Retinal pigment epithelial cell (primary cell): ENCODE measurements around the gene CDC6.
"Not testable (repeated sequence)": the region's sequence is repeated elsewhere in the genome, so short reads cannot be mapped to it uniquely, and the experiment has no call there.

Source experiments
- DNase-seq: peaks from one replicate; pipeline ENCODE4 v3.0.0-alpha.2; 2010; ENCODE audit warnings: low read depth
- H3K4me3 ChIP-seq: 2 replicates; pipeline ENCODE4 v1.5.1; 2011; ENCODE audit warnings: mild to moderate bottlenecking, low read length, control low read depth, moderate library complexity
- TF ChIP-seq, protein P1 (sequence below): conservative IDR thresholded peaks from 2 replicates; pipeline ENCODE4 v1.5.1; 2011; ENCODE audit warnings: low read depth, low read length, control low read depth, inconsistent platforms

CDC6 gene

DNA sequence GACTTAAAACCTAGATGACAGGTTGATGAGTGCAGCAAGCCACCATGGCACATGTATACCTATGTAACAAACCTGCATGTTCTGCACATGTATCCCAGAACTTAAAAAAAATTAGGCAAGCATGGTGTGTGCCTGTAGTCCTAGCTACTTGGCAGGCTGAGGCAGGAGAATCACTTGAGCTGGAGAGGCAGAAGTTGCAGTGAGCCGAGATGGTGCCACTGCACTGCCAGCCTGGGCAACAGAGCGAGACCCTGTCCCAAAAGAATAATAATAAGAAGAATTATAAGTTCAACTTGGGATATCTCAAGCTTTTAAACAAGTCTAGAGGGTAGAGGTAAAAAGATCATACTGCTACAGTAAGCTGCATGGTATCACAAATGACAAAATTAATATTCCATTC is 9.8 kb downstream of the CDC6 start:
- no peak for DNase-seq
- TF ChIP-seq, protein P1, sequence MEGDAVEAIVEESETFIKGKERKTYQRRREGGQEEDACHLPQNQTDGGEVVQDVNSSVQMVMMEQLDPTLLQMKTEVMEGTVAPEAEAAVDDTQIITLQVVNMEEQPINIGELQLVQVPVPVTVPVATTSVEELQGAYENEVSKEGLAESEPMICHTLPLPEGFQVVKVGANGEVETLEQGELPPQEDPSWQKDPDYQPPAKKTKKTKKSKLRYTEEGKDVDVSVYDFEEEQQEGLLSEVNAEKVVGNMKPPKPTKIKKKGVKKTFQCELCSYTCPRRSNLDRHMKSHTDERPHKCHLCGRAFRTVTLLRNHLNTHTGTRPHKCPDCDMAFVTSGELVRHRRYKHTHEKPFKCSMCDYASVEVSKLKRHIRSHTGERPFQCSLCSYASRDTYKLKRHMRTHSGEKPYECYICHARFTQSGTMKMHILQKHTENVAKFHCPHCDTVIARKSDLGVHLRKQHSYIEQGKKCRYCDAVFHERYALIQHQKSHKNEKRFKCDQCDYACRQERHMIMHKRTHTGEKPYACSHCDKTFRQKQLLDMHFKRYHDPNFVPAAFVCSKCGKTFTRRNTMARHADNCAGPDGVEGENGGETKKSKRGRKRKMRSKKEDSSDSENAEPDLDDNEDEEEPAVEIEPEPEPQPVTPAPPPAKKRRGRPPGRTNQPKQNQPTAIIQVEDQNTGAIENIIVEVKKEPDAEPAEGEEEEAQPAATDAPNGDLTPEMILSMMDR: no peak
- no peak overlapping the region for H3K4me3 ChIP-seq

DNA sequence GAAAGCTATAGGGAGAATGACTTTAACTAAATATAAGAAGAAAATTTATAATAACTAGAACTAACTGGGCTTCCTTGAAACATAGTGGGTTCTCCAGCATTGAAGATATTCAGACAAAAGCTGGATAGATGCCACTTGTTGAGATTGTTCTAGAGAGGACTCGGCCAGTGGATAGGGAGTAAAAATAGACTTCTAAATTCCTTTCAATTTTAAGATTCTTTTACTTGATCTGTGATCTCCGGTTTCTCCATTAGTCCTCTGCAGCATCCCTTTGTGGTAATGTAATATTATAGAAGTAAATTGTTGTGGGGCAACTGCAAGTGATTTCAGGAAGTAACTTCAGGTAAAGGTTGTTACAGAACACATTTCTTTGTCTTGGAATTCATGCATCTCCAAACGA is 11.0 kb downstream of the CDC6 start:
- TF ChIP-seq, protein P1: no peak
- no peak overlapping the region for H3K4me3 ChIP-seq
- no peak for DNase-seq

DNA sequence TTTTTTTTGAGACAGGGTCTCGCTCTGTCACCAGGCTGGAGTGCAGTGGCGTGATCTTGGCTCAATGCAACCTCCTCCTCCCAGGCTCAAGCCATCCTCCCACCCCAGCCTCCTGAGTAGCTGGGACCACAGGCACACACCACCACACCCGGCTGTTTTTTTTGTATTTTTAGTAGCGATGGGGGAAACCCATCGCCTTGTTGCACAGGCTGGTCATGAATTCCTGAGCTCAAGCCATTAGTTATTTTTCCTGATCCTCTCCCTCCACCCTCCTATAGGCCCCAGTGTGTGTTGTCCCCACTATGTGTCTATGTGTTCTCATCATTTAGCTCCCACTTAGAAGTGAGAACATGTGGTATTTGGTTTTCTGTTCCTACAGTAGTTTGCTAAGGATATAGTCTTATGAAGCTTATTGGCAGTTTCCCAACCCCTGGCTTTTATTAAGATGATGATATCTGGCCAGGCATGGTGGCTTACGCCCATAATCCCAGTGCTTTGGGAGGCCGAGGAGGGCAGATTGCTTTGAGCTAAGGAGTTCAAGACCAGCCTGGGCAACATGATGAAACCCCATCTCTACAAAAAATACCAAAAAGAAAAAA is 11.6 kb downstream of the CDC6 start:
- DNase-seq, H3K4me3 ChIP-seq: not testable (repeated sequence)

DNA sequence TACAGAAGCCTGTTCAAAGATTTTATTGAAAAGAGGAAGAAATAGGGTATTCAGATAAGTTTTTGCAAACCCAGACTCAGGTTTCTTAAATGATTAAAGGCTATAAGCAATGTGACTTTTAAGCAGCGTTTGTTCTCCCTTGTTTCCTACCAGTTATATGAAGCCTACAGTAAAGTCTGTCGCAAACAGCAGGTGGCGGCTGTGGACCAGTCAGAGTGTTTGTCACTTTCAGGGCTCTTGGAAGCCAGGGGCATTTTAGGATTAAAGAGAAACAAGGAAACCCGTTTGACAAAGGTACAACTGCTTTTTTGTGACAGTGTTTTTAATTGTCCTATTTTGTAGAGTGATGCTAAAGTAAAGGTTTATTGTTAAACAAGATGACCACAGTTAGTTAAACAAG is 13.6 kb downstream of the CDC6 start:
- no peak for DNase-seq
- TF ChIP-seq, protein P1: peak; percentile 36
- no peak overlapping the region for H3K4me3 ChIP-seq

DNA sequence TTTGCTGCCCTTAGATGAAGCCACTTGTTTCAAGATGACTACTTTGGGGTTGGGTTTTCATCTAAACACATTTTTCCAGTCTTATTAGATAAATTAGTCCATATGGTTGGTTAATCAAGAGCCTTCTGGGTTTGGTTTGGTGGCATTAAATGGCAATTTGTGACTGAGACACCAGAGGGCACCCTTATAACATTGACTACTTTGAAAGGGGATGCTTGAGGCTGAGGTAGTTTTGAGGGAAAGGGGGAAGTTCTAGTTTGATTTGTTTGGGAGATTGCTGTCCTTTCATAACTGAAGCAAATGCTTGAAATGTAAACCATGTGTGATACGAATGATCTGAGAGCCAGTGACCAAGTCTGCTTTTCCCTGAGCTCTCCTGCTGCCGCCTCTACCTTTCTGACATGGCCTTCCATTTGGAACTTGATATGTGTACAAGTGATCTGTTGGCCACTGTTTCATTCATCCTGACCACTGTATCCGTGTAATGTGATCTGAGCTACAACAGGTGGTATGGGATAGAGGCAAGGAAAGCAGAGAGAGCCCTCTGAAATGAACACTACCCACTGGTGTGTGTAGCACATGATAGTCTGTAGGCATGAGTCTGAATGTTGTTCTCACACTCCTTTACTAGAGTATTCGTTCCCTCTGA is 15.5 kb downstream of the CDC6 start:
- DNase-seq: no peak
- TF ChIP-seq, protein P1: peak; percentile 73
- H3K4me3 ChIP-seq: no peak overlapping the region

DNA sequence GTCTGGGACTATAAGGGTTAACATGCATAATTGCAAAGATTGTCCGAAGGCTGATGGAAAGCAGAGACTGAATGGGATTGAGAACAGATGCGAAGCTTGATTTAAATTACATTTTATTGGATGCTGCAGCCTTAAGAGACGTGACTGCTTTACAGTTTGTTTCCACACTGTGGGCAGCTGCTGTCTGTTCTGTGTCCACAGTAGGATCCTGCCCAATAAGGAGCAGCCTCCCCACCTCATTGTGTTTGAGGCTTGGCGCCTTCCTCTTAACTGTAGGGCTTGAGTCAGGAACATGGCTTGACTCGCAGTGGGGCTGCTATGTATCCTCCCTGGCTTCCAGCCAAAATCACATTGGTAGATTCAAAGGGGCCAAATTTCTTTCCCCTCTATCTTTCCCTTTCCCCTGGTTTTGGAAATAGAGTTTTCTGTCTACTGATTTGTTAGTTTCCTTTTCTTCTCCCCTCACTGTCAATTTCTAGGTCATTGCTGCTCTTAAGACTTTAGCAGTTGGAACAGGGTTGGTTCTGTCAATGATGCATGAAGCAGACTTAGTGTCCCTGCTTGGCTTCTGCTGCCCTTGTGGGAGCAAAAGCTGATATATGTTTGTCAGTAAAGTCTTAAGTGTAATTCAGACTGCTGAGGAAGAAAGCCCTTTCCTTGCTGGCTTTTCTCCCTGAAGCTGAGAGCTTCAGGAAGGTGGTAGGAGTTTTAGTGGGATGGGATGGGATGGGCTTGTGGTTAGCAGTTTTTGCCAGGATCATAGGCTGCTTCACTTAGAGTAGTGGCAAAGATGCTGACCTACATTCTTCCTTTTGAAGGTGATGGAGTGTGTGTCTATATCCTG is 16.3 kb downstream of the CDC6 start:
- DNase-seq: no peak
- TF ChIP-seq, protein P1: no peak
- no peak overlapping the region for H3K4me3 ChIP-seq

DNA sequence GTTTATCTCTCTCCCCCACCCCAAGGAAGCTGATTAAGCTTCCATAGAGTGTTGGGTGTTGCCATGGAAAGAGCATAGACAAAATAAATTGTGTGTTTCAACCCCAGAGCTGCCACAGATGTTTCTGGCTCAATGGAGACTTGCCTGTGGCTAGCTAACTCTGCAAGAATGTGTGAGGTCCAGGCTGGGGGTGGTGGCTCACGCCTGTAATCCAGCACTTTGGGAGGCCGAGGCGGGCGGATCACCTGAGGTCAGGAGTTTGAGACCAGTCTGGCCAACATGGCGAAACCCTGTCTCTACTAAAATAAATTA is 16.8 kb downstream of the CDC6 start:
- DNase-seq, H3K4me3 ChIP-seq: not testable (repeated sequence)

DNA sequence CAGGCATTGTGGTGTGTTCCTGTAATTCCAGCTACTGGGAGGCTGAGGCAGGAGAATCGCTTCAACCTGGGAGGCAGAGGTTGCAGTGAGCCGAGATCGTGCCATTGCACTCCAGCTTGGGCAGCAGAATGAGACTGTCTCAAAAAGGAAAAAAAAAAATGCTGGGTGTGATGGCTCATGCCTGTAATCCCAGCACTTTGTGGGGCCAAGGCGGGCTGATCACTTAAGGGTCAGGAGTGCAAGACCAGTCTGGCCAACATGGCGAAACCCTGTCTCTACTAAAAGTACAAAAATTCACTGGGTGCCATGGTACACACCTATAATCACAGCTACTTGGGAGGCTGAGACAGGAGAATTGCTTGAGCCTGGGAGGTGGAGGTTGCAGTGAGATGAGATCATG is 17.2 kb downstream of the CDC6 start:
- not testable (repeated sequence) for H3K4me3 ChIP-seq, DNase-seq
